DOHH2 (cell line): ENCODE results near the gene TPMT.

Source experiments
- EZH2phosphoT487 ChIP-seq: fragments of 200-600 bp; sonication (generic); IDR thresholded peaks from 2 replicates; pipeline ENCODE4 v1.6.1; 2017; ENCODE audit warnings: borderline replicate concordance, mild to moderate bottlenecking, antibody characterized with exemption, low read length, moderate library complexity, mixed read lengths
- TF ChIP-seq, protein P1 (sequence below): fragments of 200-600 bp; sonication (generic); IDR thresholded peaks from one replicate; pipeline ENCODE4 v1.5.1; 2014; ENCODE audit warnings: antibody characterized with exemption, mild to moderate bottlenecking, low read depth, low read length; ENCODE audit not compliant: poor library complexity, severe bottlenecking

DNA sequence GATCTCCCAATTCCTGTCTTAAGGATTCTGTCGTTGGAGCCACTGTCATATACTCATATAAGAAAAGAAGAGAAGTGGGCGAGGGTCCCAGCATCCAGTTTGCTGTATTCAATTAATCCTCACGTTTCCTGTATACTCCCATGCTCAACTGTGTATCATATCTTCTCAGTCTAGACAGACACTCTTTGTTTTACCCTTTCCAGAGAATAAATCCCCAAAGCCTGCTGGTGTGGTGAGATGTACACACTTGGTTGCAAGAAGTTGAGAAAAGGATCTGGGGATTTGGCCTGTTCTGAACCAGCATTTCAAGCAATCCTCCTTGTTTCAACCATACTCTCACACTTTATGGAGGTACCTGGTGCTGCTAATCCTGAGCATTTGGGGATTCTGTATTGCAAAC, 3.1 kb downstream of the TPMT start:
- TF ChIP-seq, protein P1, sequence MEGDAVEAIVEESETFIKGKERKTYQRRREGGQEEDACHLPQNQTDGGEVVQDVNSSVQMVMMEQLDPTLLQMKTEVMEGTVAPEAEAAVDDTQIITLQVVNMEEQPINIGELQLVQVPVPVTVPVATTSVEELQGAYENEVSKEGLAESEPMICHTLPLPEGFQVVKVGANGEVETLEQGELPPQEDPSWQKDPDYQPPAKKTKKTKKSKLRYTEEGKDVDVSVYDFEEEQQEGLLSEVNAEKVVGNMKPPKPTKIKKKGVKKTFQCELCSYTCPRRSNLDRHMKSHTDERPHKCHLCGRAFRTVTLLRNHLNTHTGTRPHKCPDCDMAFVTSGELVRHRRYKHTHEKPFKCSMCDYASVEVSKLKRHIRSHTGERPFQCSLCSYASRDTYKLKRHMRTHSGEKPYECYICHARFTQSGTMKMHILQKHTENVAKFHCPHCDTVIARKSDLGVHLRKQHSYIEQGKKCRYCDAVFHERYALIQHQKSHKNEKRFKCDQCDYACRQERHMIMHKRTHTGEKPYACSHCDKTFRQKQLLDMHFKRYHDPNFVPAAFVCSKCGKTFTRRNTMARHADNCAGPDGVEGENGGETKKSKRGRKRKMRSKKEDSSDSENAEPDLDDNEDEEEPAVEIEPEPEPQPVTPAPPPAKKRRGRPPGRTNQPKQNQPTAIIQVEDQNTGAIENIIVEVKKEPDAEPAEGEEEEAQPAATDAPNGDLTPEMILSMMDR, result no peak
- no peak for TF ChIP-seq EZH2phosphoT487
